ENCODE results near the gene IPO5.

Gene IPO5

GRCh38 chr13:97953376-97953970 is at the start of gene IPO5:
IPO5 (plus strand) TSS chr13:97953675; CDS start chr13:97976697, 23,022 bp downstream.
- Mint-ChIP-seq H3K36me3 (ENCODE audit: low read depth) (no peaks in the 10 kb centered on the region), H3K27me3 (peaks cover 6% of the 10 kb centered on the region), H3K4me3 (no peak within 1 kb of the TSS), H3K9me3 (peaks cover 3% of the 10 kb centered on the region), H3K4me1 (ENCODE audit: low read depth) (no peaks in the 10 kb centered on the region), H3K27ac (no peak within 1 kb of the TSS)

- peaks cover 23% of the 10 kb centered on the region for H3K27me3 Mint-ChIP-seq
- no peak overlapping the region for H3K27ac Mint-ChIP-seq
- no peaks in the 10 kb centered on the region for H3K9me3 Mint-ChIP-seq
- H3K4me3 Mint-ChIP-seq: no peak overlapping the region
- H3K36me3 Mint-ChIP-seq (ENCODE audit: low read depth): no peaks in the 10 kb centered on the region
- no peaks in the 10 kb centered on the region for H3K4me1 Mint-ChIP-seq (ENCODE audit: low read depth)
Observed at GRCh38 chr13:97904059-97904458, 49.4 kb upstream of the IPO5 start.

GRCh38 chr13:97905517-97905916 is 48.0 kb upstream of the IPO5 start:
- Mint-ChIP-seq H3K27me3 (peaks cover 29% of the 10 kb centered on the region), H3K4me1 (ENCODE audit: low read depth) (no peaks in the 10 kb centered on the region), H3K36me3 (ENCODE audit: low read depth) (no peaks in the 10 kb centered on the region), H3K4me3 (no peak overlapping the region), H3K27ac (no peak overlapping the region), H3K9me3 (no peaks in the 10 kb centered on the region)

- no peak overlapping the region for H3K4me3 Mint-ChIP-seq
- peaks cover 17% of the 10 kb centered on the region for H3K9me3 Mint-ChIP-seq
- H3K4me1 Mint-ChIP-seq (ENCODE audit: low read depth): no peaks in the 10 kb centered on the region
- H3K27ac Mint-ChIP-seq: no peak overlapping the region
- H3K36me3 Mint-ChIP-seq (ENCODE audit: low read depth): no peaks in the 10 kb centered on the region
- H3K27me3 Mint-ChIP-seq: peaks cover 29% of the 10 kb centered on the region
Observed at GRCh38 chr13:97911311-97912138, 42.0 kb upstream of the IPO5 start.

GRCh38 chr13:97912139-97912535 is 41.3 kb upstream of the IPO5 start:
- no peaks in the 10 kb centered on the region for H3K4me1 Mint-ChIP-seq (ENCODE audit: low read depth)
- H3K4me3 Mint-ChIP-seq: no peak overlapping the region
- peaks cover 17% of the 10 kb centered on the region for H3K9me3 Mint-ChIP-seq
- H3K27ac Mint-ChIP-seq: no peak overlapping the region
- H3K36me3 Mint-ChIP-seq (ENCODE audit: low read depth): no peaks in the 10 kb centered on the region
- peaks cover 26% of the 10 kb centered on the region for H3K27me3 Mint-ChIP-seq

GRCh38 chr13:97913206-97913605 is 40.3 kb upstream of the IPO5 start:
- Mint-ChIP-seq H3K4me3 (no peak overlapping the region), H3K4me1 (ENCODE audit: low read depth) (no peaks in the 10 kb centered on the region), H3K36me3 (ENCODE audit: low read depth) (no peaks in the 10 kb centered on the region), H3K27me3 (peaks cover 18% of the 10 kb centered on the region), H3K27ac (no peak overlapping the region), H3K9me3 (peaks cover 17% of the 10 kb centered on the region)

- H3K27me3 Mint-ChIP-seq: peaks cover 18% of the 10 kb centered on the region
Observed at GRCh38 chr13:97914540-97914939, 38.9 kb upstream of the IPO5 start.

GRCh38 chr13:97921176-97921816 is 32.2 kb upstream of the IPO5 start:
- Mint-ChIP-seq H3K27me3 (peaks cover 3% of the 10 kb centered on the region), H3K36me3 (ENCODE audit: low read depth) (no peaks in the 10 kb centered on the region), H3K4me1 (ENCODE audit: low read depth) (no peaks in the 10 kb centered on the region), H3K9me3 (peaks cover 2% of the 10 kb centered on the region), H3K4me3 (no peak overlapping the region), H3K27ac (no peak overlapping the region)

More at GRCh38 chr13:97914540-97914939, 38.9 kb upstream of the IPO5 start:
- no peak overlapping the region for H3K4me3 Mint-ChIP-seq
- H3K4me1 Mint-ChIP-seq (ENCODE audit: low read depth): no peaks in the 10 kb centered on the region
- H3K9me3 Mint-ChIP-seq: peaks cover 17% of the 10 kb centered on the region
- H3K27ac Mint-ChIP-seq: no peak overlapping the region
- H3K36me3 Mint-ChIP-seq (ENCODE audit: low read depth): no peaks in the 10 kb centered on the region

GRCh38 chr13:97928301-97928700 is 25.2 kb upstream of the IPO5 start:
- H3K4me1 Mint-ChIP-seq (ENCODE audit: low read depth): no peaks in the 10 kb centered on the region

GRCh38 chr13:97932036-97932435 is 21.4 kb upstream of the IPO5 start:
- Mint-ChIP-seq H3K27ac (no peak overlapping the region), H3K4me1 (ENCODE audit: low read depth) (no peaks in the 10 kb centered on the region), H3K27me3 (peaks cover 20% of the 10 kb centered on the region), H3K36me3 (ENCODE audit: low read depth) (no peaks in the 10 kb centered on the region), H3K4me3 (no peak overlapping the region), H3K9me3 (no peaks in the 10 kb centered on the region)

More at GRCh38 chr13:97928301-97928700, 25.2 kb upstream of the IPO5 start:
- Mint-ChIP-seq H3K27me3 (peaks cover 16% of the 10 kb centered on the region), H3K36me3 (ENCODE audit: low read depth) (no peaks in the 10 kb centered on the region), H3K4me3 (no peak overlapping the region), H3K9me3 (no peaks in the 10 kb centered on the region), H3K27ac (no peak overlapping the region)

- H3K4me1 Mint-ChIP-seq (ENCODE audit: low read depth): no peaks in the 10 kb centered on the region
- no peaks in the 10 kb centered on the region for H3K36me3 Mint-ChIP-seq (ENCODE audit: low read depth)
- H3K9me3 Mint-ChIP-seq: no peaks in the 10 kb centered on the region
- H3K27ac Mint-ChIP-seq: no peak overlapping the region
- H3K27me3 Mint-ChIP-seq: peaks cover 20% of the 10 kb centered on the region
- no peak overlapping the region for H3K4me3 Mint-ChIP-seq
Observed at GRCh38 chr13:97932647-97933046, 20.8 kb upstream of the IPO5 start.

GRCh38 chr13:97933776-97934175 is 19.7 kb upstream of the IPO5 start:
- H3K9me3 Mint-ChIP-seq: no peaks in the 10 kb centered on the region
- H3K4me3 Mint-ChIP-seq: no peak overlapping the region
- H3K27ac Mint-ChIP-seq: no peak overlapping the region
- no peaks in the 10 kb centered on the region for H3K36me3 Mint-ChIP-seq (ENCODE audit: low read depth)
- no peaks in the 10 kb centered on the region for H3K4me1 Mint-ChIP-seq (ENCODE audit: low read depth)
- H3K27me3 Mint-ChIP-seq: peaks cover 28% of the 10 kb centered on the region

- Mint-ChIP-seq H3K4me3 (no peak overlapping the region), H3K36me3 (ENCODE audit: low read depth) (no peaks in the 10 kb centered on the region), H3K27me3 (peaks cover 36% of the 10 kb centered on the region), H3K4me1 (ENCODE audit: low read depth) (no peaks in the 10 kb centered on the region), H3K9me3 (no peaks in the 10 kb centered on the region), H3K27ac (no peak overlapping the region)
Observed at GRCh38 chr13:97934590-97934989, 18.9 kb upstream of the IPO5 start.

GRCh38 chr13:97935071-97935470 is 18.4 kb upstream of the IPO5 start:
- Mint-ChIP-seq H3K9me3 (no peaks in the 10 kb centered on the region), H3K36me3 (ENCODE audit: low read depth) (no peaks in the 10 kb centered on the region), H3K4me3 (no peak overlapping the region), H3K27me3 (peaks cover 37% of the 10 kb centered on the region), H3K4me1 (ENCODE audit: low read depth) (no peaks in the 10 kb centered on the region), H3K27ac (no peak overlapping the region)

- H3K27me3 Mint-ChIP-seq: peaks cover 31% of the 10 kb centered on the region
- H3K9me3 Mint-ChIP-seq: no peaks in the 10 kb centered on the region
- no peaks in the 10 kb centered on the region for H3K4me1 Mint-ChIP-seq (ENCODE audit: low read depth)
- H3K36me3 Mint-ChIP-seq (ENCODE audit: low read depth): no peaks in the 10 kb centered on the region
- H3K27ac Mint-ChIP-seq: no peak overlapping the region
- no peak overlapping the region for H3K4me3 Mint-ChIP-seq
Observed at GRCh38 chr13:97936036-97936435, 17.4 kb upstream of the IPO5 start.
